Ectodermal cell (in vitro differentiated cells): ENCODE measurements around the gene ZNF827.

ENCODE experiments used
- H3K27ac ChIP-seq: 2 replicates; pipeline ENCODE4 v1.7.0; 2013; ENCODE audit warnings: mild to moderate bottlenecking, low read depth, low read length; ENCODE audit not compliant: insufficient read depth, poor library complexity, severe bottlenecking
- H3K27me3 ChIP-seq: 2 replicates; pipeline ENCODE4 v1.7.0; 2013; ENCODE audit warnings: mild to moderate bottlenecking, low read length; ENCODE audit not compliant: insufficient read depth, control insufficient read depth, poor library complexity, severe bottlenecking
- H3K36me3 ChIP-seq: one replicate; pipeline ENCODE4 v1.7.0; 2013; ENCODE audit warnings: low read length; ENCODE audit not compliant: control insufficient read depth, insufficient read depth
- H3K4me1 ChIP-seq: one replicate; pipeline ENCODE4 v1.7.0; 2013; ENCODE audit warnings: low read length; ENCODE audit not compliant: control insufficient read depth, insufficient read depth
- H3K4me3 ChIP-seq: 2 replicates; pipeline ENCODE4 v1.7.0; 2013; ENCODE audit warnings: low read depth, low read length, control low read depth; ENCODE audit not compliant: insufficient read depth
- H3K9me3 ChIP-seq: 2 replicates; pipeline ENCODE4 v1.7.0; 2013; ENCODE audit warnings: mild to moderate bottlenecking, low read length, moderate library complexity; ENCODE audit not compliant: control insufficient read depth
- WGBS, 2 experiments: methylation state at CpG; one replicate each; pipeline ENCODE4 v1.1.7; 2013; ENCODE audit warnings: missing lambda C conversion rate in 2 of 2; 5-methylcytosine and 5-hydroxymethylcytosine counted together

ZNF827 gene

GRCh38 chr4:145772347-145772746, 166.3 kb downstream of the ZNF827 start:
- H3K27me3 ChIP-seq, result no peaks in the 10 kb centered on the region
- H3K9me3 ChIP-seq, result no peaks in the 10 kb centered on the region
- 89 to 98% methylated on average over 2 of the region's 2 CpGs for WGBS, 2 experiments
- H3K27ac ChIP-seq, result no peak overlapping the region
- no peak overlapping the region for H3K4me3 ChIP-seq
- H3K36me3 ChIP-seq, result peaks cover 5% of the 10 kb centered on the region
- H3K4me1 ChIP-seq, result no peaks in the 10 kb centered on the region

GRCh38 chr4:145770124-145770523, 168.5 kb downstream of the ZNF827 start:
- no peaks in the 10 kb centered on the region for H3K27me3 ChIP-seq
- H3K4me3 ChIP-seq, result no peak overlapping the region
- H3K9me3 ChIP-seq, result no peaks in the 10 kb centered on the region
- H3K36me3 ChIP-seq, result peaks cover 9% of the 10 kb centered on the region
- WGBS, 2 experiments, result 91 to 100% methylated on average over 3 of the region's 4 CpGs
- no peaks in the 10 kb centered on the region for H3K4me1 ChIP-seq
- no peak overlapping the region for H3K27ac ChIP-seq

- Histone ChIP-seq H3K27me3 (no peaks in the 10 kb centered on the region), H3K4me3 (no peak overlapping the region), H3K36me3 (peaks cover 14% of the 10 kb centered on the region), H3K4me1 (no peaks in the 10 kb centered on the region), H3K27ac (no peak overlapping the region), H3K9me3 (no peaks in the 10 kb centered on the region)
- WGBS, 2 experiments, result 86 to 94% methylated on average over 2 of the region's 2 CpGs
These were observed 169.1 kb downstream of the ZNF827 start for GRCh38 chr4:145769450-145770037.

- H3K36me3 ChIP-seq, result peaks cover 18% of the 10 kb centered on the region
- 89 to 96% methylated on average over 5 of the region's 5 CpGs for WGBS, 2 experiments
- no peak overlapping the region for H3K4me3 ChIP-seq
- H3K9me3 ChIP-seq, result no peaks in the 10 kb centered on the region
- no peak overlapping the region for H3K27ac ChIP-seq
- no peaks in the 10 kb centered on the region for H3K27me3 ChIP-seq
- no peaks in the 10 kb centered on the region for H3K4me1 ChIP-seq
These were observed 172.3 kb downstream of the ZNF827 start for GRCh38 chr4:145766273-145766672.

- Histone ChIP-seq H3K36me3 (peaks cover 32% of the 10 kb centered on the region), H3K27ac (no peak overlapping the region), H3K9me3 (no peaks in the 10 kb centered on the region), H3K4me3 (no peak overlapping the region), H3K4me1 (no peaks in the 10 kb centered on the region), H3K27me3 (no peaks in the 10 kb centered on the region)
- WGBS, 2 experiments, result 93 to 95% methylated on average over 4 of the region's 4 CpGs
These were observed 175.2 kb downstream of the ZNF827 start for GRCh38 chr4:145763399-145763798.

- H3K27ac ChIP-seq, result no peak overlapping the region
- H3K9me3 ChIP-seq, result no peaks in the 10 kb centered on the region
- H3K36me3 ChIP-seq, result peaks cover 32% of the 10 kb centered on the region
- H3K27me3 ChIP-seq, result no peaks in the 10 kb centered on the region
- 93 to 97% methylated on average over 7 to 8 of the region's 8 CpGs for WGBS, 2 experiments
- H3K4me1 ChIP-seq, result no peaks in the 10 kb centered on the region
- no peak overlapping the region for H3K4me3 ChIP-seq
These were observed 175.9 kb downstream of the ZNF827 start for GRCh38 chr4:145762719-145763118.

GRCh38 chr4:145760961-145761929, 177.4 kb downstream of the ZNF827 start:
- Histone ChIP-seq H3K36me3 (peaks cover 32% of the 10 kb centered on the region), H3K4me3 (no peak overlapping the region), H3K4me1 (no peaks in the 10 kb centered on the region), H3K27me3 (no peaks in the 10 kb centered on the region), H3K9me3 (no peaks in the 10 kb centered on the region), H3K27ac (no peak overlapping the region)
- WGBS, 2 experiments, result 95 to 96% methylated on average over 49 of the region's 49 CpGs

GRCh38 chr4:145760176-145760575, 178.4 kb downstream of the ZNF827 start:
- H3K27me3 ChIP-seq, result no peaks in the 10 kb centered on the region
- H3K27ac ChIP-seq, result no peak overlapping the region
- 92 to 96% methylated on average over 8 of the region's 8 CpGs for WGBS, 2 experiments
- H3K9me3 ChIP-seq, result no peaks in the 10 kb centered on the region
- no peak overlapping the region for H3K4me3 ChIP-seq
- H3K4me1 ChIP-seq, result no peaks in the 10 kb centered on the region
- peaks cover 30% of the 10 kb centered on the region for H3K36me3 ChIP-seq

- WGBS, 2 experiments, result 100% methylated on average over 1 of the region's 1 CpG
- Histone ChIP-seq H3K27me3 (no peaks in the 10 kb centered on the region), H3K36me3 (peaks cover 17% of the 10 kb centered on the region), H3K4me3 (no peak overlapping the region), H3K9me3 (no peaks in the 10 kb centered on the region), H3K4me1 (no peaks in the 10 kb centered on the region), H3K27ac (no peak overlapping the region)
These were observed 181.4 kb downstream of the ZNF827 start for GRCh38 chr4:145757188-145757587.

GRCh38 chr4:145756244-145756643, 182.4 kb downstream of the ZNF827 start:
- Histone ChIP-seq H3K9me3 (no peaks in the 10 kb centered on the region), H3K36me3 (peaks cover 14% of the 10 kb centered on the region), H3K27ac (no peak overlapping the region), H3K4me1 (no peaks in the 10 kb centered on the region), H3K4me3 (no peak overlapping the region), H3K27me3 (no peaks in the 10 kb centered on the region)
- WGBS, 2 experiments, result 95 to 100% methylated on average over 1 of the region's 1 CpG
